Measurements from ENCODE around the gene CCDC59.

The CCDC59 gene

GRCh38 chr12:82325540-82326336, 32.4 kb downstream of the CCDC59 start:
- no peak overlapping the region for H3K27ac ChIP-seq (ENCODE audit: insufficient read depth, low read depth, low read length, poor library complexity, severe bottlenecking)
- no peaks in the 10 kb centered on the region for H3K27me3 ChIP-seq (ENCODE audit: control insufficient read depth, insufficient read depth, low read length, poor library complexity, severe bottlenecking)
- WGBS, 2 experiments, result 90% methylated on average over 2 of the region's 4 CpGs; no CpG with 5 or more reads in 1 of the 2 experiments
- H3K36me3 ChIP-seq (ENCODE audit: control insufficient read depth, insufficient read depth, low read length), result no peaks in the 10 kb centered on the region
- H3K4me3 ChIP-seq (ENCODE audit: insufficient read depth, low read depth, low read length), result no peak overlapping the region
- peaks cover 4% of the 10 kb centered on the region for H3K4me1 ChIP-seq (ENCODE audit: control insufficient read depth, insufficient read depth, low read length)
- no peaks in the 10 kb centered on the region for H3K9me3 ChIP-seq (ENCODE audit: control insufficient read depth, low read length)

- H3K4me1 ChIP-seq (ENCODE audit: control insufficient read depth, insufficient read depth, low read length), result no peaks in the 10 kb centered on the region
- no peaks in the 10 kb centered on the region for H3K27me3 ChIP-seq (ENCODE audit: control insufficient read depth, insufficient read depth, low read length, poor library complexity, severe bottlenecking)
- H3K27ac ChIP-seq (ENCODE audit: insufficient read depth, low read depth, low read length, poor library complexity, severe bottlenecking), result no peak overlapping the region
- H3K9me3 ChIP-seq (ENCODE audit: control insufficient read depth, low read length), result no peaks in the 10 kb centered on the region
- no peaks in the 10 kb centered on the region for H3K36me3 ChIP-seq (ENCODE audit: control insufficient read depth, insufficient read depth, low read length)
- no peak overlapping the region for H3K4me3 ChIP-seq (ENCODE audit: insufficient read depth, low read depth, low read length)
- 100% methylated on average over 1 of the region's 1 CpG; no CpG with 5 or more reads in 1 of the 2 experiments for WGBS, 2 experiments
Observed at GRCh38 chr12:82319276-82319675, 38.9 kb downstream of the CCDC59 start.

- Histone ChIP-seq H3K27me3 (ENCODE audit: control insufficient read depth, insufficient read depth, low read length, poor library complexity, severe bottlenecking) (no peaks in the 10 kb centered on the region), H3K4me3 (ENCODE audit: insufficient read depth, low read depth, low read length) (no peak overlapping the region), H3K36me3 (ENCODE audit: control insufficient read depth, insufficient read depth, low read length) (no peaks in the 10 kb centered on the region), H3K27ac (ENCODE audit: insufficient read depth, low read depth, low read length, poor library complexity, severe bottlenecking) (no peak overlapping the region), H3K4me1 (ENCODE audit: control insufficient read depth, insufficient read depth, low read length) (no peaks in the 10 kb centered on the region), H3K9me3 (ENCODE audit: control insufficient read depth, low read length) (no peaks in the 10 kb centered on the region)
- WGBS, 2 experiments, result 38 to 42% methylated on average over 8 of the region's 8 CpGs
Observed at GRCh38 chr12:82314406-82314892, 43.7 kb downstream of the CCDC59 start.

All from ectodermal cell (in vitro differentiated cells).